Left lobe of liver (tissue), 2 donors: ENCODE results near the gene APPL1. TPM values are rescaled to one million over a fixed set of nuclear protein-coding genes. Genes with fewer than 3 reads are reported as not detected.

Source experiments
- ATAC-seq: fragments of 200-7000 bp; cut with Tn5 transposase; one replicate; pipeline ENCODE4 v1.9.1; 2020; ENCODE audit warnings: mild to moderate bottlenecking, moderate library complexity
- DNase-seq: peaks from one replicate; pipeline ENCODE4 v3.0.0-alpha.2; 2020; ENCODE audit warnings: low spot score
- total RNA-seq: library from RNA; stranded (reverse); gene quantifications from one replicate; pipeline ENCODE4 v1.2.1, GENCODE V29; 2021
- donor health status: DM: no; HTN: no; CAD: no; lungs with moderate emphysema.
- donor health status: DM: no; HTN: yes; CAD: no.

Gene APPL1
- 12.2 TPM for total RNA-seq

GRCh38 chr3:57227204-57227929 is at the start of gene APPL1:
TSS of gene APPL1 (plus strand) at chr3:57227729. CDS start at chr3:57227884, 155 bp downstream.
- ATAC-seq (peak; percentile 97), DNase-seq (peak; percentile 97)

GRCh38 chr3:57179580-57180410 is 47.7 kb upstream of the APPL1 start:
- DNase-seq: no peak
- peak; percentile 58 for ATAC-seq

GRCh38 chr3:57184526-57184925 is 43.0 kb upstream of the APPL1 start:
- DNase-seq (no peak), ATAC-seq (no peak)

GRCh38 chr3:57192028-57192427 is 35.5 kb upstream of the APPL1 start:
- ATAC-seq: no peak
- no peak for DNase-seq

- ATAC-seq: no peak
- DNase-seq: no peak
Observed at GRCh38 chr3:57194641-57195040, 32.9 kb upstream of the APPL1 start.

- ATAC-seq: no peak
Observed at GRCh38 chr3:57199895-57200297, 27.6 kb upstream of the APPL1 start, which contains the start of gene HESX1. TSS of gene HESX1 (minus strand) at chr3:57199978. CDS start at chr3:57199918, 60 bp downstream.

GRCh38 chr3:57206423-57206822 is 21.1 kb upstream of the APPL1 start:
- DNase-seq (no peak), ATAC-seq (no peak)

More at GRCh38 chr3:57199895-57200297, 27.6 kb upstream of the APPL1 start, which contains the start of gene HESX1:
- no peak for DNase-seq

GRCh38 chr3:57221883-57222282 is 5.6 kb upstream of the APPL1 start:
- DNase-seq: no peak
- peak; percentile 67 for ATAC-seq

GRCh38 chr3:57224856-57225255 is 2.7 kb upstream of the APPL1 start:
- DNase-seq (no peak), ATAC-seq (no peak)

GRCh38 chr3:57226176-57226575 is 1.4 kb upstream of the APPL1 start:
- DNase-seq (no peak), ATAC-seq (no peak)

GRCh38 chr3:57227930-57228751 is 612 bp downstream of the APPL1 start:
- peak; percentile 60 for DNase-seq
- ATAC-seq: peak; percentile 78

- no peak for ATAC-seq
- DNase-seq: no peak
Observed at GRCh38 chr3:57230006-57230405, 2.5 kb downstream of the APPL1 start.

GRCh38 chr3:57233799-57234198 is 6.3 kb downstream of the APPL1 start:
- no peak for ATAC-seq
- no peak for DNase-seq

- DNase-seq (no peak), ATAC-seq (no peak)
Observed at GRCh38 chr3:57234613-57235575, 7.4 kb downstream of the APPL1 start.

GRCh38 chr3:57244946-57245345 is 17.4 kb downstream of the APPL1 start:
- ATAC-seq: no peak
- DNase-seq: no peak

- DNase-seq (no peak), ATAC-seq (no peak)
Observed at GRCh38 chr3:57252404-57252803, 24.9 kb downstream of the APPL1 start.

- ATAC-seq (no peak), DNase-seq (no peak)
Observed at GRCh38 chr3:57256844-57257243, 29.3 kb downstream of the APPL1 start.

- DNase-seq (no peak), ATAC-seq (no peak)
Observed at GRCh38 chr3:57257678-57258077, 30.1 kb downstream of the APPL1 start.

GRCh38 chr3:57261119-57261518 is 33.6 kb downstream of the APPL1 start:
- ATAC-seq: no peak
- DNase-seq: no peak

- DNase-seq (no peak), ATAC-seq (no peak)
Observed at GRCh38 chr3:57261929-57262328, 34.4 kb downstream of the APPL1 start.
